NCI-H1105 (cell line): ENCODE data around the gene GSTT2.
"Not testable (repeated sequence)": the region's sequence is repeated elsewhere in the genome, so short reads cannot be mapped to it uniquely, and the experiment has no call there.

ENCODE experiments used
- DNase-seq: peaks from one replicate; lab custom pipeline; 2025; lab: John Stamatoyannopoulos, UW

GSTT2 gene

DNA sequence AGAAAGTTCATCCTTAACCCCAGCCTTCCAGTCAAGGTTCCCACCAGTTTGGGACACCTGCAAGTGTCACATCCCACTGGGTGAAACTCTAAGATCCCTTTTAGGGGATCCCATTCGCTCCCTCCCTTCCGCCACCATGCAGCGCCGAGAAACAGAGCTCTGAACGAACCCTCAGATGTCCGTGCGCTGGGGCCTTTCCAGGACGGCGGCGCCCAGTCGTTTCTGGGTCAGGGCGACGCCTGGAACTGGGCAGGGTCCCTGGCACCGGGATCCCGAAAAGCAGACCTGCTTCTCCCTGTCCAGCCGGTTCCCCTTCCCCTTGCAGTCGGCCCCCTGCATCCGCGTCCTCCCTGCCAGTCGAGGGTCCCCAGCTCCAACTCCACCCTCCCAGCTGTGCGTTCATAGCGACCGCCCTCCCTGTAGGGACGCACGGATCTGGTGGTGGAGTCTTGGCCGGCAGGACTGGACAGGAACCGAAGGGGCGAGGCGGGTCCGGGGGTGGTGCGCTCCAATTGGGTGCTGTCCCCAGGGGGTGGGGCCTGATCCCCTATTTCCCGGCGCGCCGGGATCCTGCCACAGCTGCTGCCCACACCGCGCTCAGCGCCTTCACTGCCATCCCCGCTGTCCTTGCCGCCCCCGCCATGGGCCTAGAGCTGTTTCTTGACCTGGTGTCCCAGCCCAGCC lies at the start of gene GSTT2:
Gene GSTT2 (plus strand): TSS at position 578 of the 684 bp plus-strand sequence.
- DNase-seq = not testable (repeated sequence)

GRCh38 chr22:23938328-23939016 lies 41.5 kb upstream of the GSTT2 start:
- no peak for DNase-seq

- no peak for DNase-seq
Measured at GRCh38 chr22:23939017-23939357, 40.9 kb upstream of the GSTT2 start.

DNA sequence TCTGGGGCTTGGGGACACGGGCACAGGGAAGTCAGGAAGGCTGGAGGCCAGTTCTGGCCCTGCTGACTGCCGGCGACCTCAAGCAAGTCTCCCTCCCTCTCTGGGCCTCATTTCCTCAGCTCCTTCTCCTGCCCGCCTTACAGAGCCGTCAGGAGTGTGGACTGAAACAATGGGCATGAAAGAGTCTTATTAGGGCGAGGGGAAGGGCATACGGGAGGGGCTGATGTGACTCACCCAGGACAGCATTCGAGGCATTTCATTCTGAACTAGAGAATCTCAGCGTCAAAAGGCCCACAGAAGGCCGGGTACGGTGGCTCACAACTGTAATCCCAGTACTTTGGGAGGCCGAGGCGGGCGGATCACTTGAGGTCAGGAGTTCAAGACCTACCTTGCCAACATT lies 39.8 kb upstream of the GSTT2 start:
- DNase-seq = not testable (repeated sequence)

DNA sequence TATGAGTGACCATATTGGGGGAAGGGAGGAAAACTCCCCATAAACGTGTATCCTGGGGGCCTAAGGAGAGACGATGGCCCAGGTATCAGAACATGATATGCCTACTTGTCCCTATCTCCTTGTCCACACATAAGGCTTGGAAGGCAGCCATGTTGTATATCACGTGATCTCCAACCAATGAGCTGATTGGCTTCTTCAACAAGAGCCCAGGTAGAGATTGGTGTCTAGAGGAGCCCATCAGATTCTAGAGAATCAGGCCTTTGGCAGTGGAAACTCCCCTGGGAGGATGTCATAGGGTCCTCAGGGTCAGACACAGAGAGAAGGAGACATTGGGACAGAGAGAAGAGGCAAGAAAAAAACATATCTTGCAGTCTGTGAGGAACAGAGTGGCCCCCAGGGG lies 32.5 kb upstream of the GSTT2 start:
- not testable (repeated sequence) for DNase-seq

- not testable (repeated sequence) for DNase-seq
Measured at GRCh38 chr22:23949764-23950163, 30.2 kb upstream of the GSTT2 start.

DNA sequence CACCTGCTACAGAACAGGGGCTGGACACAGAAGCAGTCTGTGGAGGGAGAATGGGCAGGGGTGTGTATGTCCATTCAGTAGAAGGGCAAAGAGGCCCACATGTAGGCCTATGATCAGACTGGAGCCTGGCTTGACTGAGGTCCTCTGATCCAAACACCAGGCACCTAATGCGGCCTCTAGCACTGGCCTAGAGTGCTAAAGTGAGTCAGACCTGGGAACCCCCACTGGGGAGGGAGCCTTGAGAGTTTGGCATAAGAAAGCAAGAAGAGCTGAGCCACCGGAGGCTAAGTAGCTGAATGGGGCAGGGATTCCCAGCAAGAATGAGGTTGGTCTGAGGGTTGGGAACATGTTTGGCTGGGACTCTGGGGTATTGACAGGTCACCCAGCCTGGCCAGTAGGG lies 28.6 kb upstream of the GSTT2 start:
- DNase-seq = not testable (repeated sequence)

DNA sequence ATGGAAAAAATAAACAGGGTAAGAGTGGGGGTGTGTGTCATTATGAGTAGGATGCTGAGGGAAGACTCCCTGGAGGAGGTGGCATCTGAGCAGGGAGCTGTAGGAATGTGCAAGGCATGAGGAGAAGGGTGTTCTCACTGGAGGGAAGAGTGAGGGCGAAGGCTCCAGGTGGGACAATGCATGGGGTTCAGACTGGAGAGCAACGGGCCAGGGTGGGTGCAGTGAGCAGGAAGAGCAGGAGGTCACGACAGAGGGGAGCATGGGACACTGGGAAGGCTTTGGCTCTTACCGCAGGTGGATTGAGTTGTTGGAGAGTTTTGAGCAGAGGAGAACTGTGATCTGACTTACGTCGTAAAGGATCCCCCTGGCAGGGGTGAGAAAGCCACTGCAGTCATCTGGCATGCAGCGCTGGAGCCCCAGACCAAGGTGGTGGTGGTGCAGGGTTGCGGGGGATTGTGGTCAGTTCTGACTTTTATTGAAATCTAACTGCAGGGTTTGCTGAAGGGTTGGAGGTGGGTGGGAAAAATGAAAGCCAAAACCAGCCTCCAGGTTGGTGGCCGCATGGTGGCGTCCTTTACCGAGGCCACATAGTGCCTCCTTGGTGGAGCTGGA lies 27.0 kb upstream of the GSTT2 start:
- DNase-seq = not testable (repeated sequence)

GRCh38 chr22:23953485-23953884 lies 26.4 kb upstream of the GSTT2 start:
- DNase-seq = not testable (repeated sequence)

GRCh38 chr22:23954193-23954990 lies 25.5 kb upstream of the GSTT2 start:
- not testable (repeated sequence) for DNase-seq

DNA sequence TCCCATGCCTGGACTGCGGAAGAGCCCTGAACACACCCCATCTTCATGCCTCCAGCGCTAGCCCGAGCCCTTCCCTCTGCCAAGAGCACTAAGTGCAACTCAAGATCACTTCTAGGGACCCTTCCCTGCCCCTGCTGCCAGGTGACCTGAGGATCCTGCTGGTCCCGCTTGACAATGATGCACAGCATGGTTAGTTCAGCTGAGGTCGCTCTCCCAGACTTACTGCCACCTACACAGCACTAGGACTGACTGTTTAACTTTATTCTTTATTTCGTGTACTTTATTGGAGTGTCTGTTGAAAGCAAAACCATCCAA lies 25.0 kb upstream of the GSTT2 start:
- DNase-seq = not testable (repeated sequence)

DNA sequence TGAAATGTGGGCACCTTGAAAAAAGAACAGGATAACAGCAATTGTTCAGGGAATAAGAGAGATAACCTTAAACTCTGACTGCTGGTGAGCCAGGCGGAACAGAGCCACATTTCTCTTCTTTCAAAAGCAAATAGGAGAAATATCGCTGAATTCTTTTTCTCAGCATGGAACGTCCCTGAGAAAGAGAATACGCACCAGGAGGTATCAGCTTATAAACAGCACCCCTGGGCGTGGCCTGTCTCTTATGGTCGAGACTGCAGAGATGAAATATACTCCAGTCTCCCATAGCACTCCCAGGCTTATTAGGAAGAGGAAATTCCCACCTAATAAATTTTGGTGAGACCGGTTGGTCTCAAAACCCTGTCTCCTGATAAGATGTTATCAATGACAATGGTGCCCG lies 24.0 kb upstream of the GSTT2 start:
- DNase-seq = not testable (repeated sequence)

DNA sequence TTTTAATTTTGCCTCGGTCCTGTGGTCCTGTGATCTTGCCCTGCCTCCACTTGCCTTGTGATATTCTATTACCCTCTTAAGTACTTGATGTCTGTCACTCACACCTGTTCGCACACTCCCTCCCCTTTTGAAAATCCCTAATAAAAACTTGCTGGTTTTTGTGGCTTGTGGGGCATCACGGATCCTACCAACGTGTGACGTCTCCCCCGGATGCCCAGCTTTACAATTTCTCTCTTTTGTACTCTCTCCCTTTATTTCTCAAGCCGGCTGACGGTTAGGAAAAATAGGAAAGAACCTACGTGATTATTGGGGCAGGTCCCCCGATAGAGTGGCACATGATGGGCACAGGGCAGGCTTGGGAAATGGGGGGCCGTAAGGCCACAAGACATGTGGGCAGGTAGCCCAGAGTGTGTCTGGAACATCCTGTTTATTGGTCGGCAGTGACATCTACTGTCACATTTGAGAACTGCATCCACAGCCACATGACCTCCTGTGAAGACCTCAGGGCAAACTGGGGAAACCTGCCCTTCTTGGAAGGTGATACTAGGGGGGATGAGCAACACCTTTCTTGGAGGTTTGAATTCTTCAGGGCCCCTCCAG lies 23.5 kb upstream of the GSTT2 start:
- DNase-seq = peak; percentile 59

DNA sequence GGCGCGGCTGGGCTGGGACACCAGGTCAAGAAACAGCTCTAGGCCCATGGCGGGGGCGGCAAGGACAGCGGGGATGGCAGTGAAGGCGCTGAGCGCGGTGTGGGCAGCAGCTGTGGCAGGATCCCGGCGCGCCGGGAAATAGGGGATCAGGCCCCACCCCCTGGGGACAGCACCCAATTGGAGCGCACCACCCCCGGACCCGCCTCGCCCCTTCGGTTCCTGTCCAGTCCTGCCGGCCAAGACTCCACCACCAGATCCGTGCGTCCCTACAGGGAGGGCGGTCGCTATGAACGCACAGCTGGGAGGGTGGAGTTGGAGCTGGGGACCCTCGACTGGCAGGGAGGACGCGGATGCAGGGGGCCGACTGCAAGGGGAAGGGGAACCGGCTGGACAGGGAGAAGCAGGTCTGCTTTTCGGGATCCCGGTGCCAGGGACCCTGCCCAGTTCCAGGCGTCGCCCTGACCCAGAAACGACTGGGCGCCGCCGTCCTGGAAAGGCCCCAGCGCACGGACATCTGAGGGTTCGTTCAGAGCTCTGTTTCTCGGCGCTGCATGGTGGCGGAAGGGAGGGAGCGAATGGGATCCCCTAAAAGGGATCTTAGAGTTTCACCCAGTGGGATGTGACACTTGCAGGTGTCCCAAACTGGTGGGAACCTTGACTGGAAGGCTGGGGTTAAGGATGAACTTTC lies 18.7 kb upstream of the GSTT2 start, which contains the start of gene GSTT2B:
Gene GSTT2B (minus strand): TSS at position 112 of the 688 bp plus-strand sequence. CDS start 64 bp downstream, at position 48.
- not testable (repeated sequence) for DNase-seq

DNA sequence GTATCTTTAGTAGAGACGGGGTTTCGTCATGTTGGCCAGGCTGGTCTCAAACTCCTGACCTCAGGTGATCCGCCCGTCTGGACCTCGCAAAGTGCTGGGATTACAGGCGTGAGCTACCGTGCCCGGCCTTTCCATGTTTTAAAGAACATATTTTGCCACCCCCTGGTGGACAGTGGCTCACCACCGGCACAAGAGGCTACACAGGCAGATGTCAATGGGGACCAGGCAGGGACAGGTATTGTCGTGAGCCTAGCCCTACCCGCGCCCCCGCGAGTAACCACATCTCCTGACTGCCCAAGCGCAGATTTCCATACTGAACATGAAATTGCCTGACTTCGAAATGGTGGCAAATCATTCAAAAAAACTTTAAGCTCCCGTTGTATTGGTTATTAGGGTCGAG lies 13.8 kb upstream of the GSTT2 start:
- not testable (repeated sequence) for DNase-seq

- not testable (repeated sequence) for DNase-seq
Measured at GRCh38 chr22:23966568-23966967, 13.4 kb upstream of the GSTT2 start, which contains the start of gene DDTL. Gene DDTL, plus strand, starts transcription at chr22:23966888. Its CDS starts 27 bp downstream, at chr22:23966915.

- no peak for DNase-seq
Measured at GRCh38 chr22:23969071-23969470, 10.9 kb upstream of the GSTT2 start.

GRCh38 chr22:23970201-23970641 lies 9.7 kb upstream of the GSTT2 start:
- DNase-seq = no peak

- no peak for DNase-seq
Measured at GRCh38 chr22:23970816-23971486, 9.0 kb upstream of the GSTT2 start.

- DNase-seq = not testable (repeated sequence)
Measured at GRCh38 chr22:23971927-23972326, 8.0 kb upstream of the GSTT2 start.

GRCh38 chr22:23974345-23974744 lies 5.6 kb upstream of the GSTT2 start, which contains the start of gene DDT:
Gene DDT, minus strand, starts transcription at chr22:23974441. Its CDS starts 27 bp downstream, at chr22:23974414.
- not testable (repeated sequence) for DNase-seq
